GM21786 (cell line): ENCODE data around the gene ULBP2.

ENCODE experiments used
- ATAC-seq: cut with Tn5 transposase; IDR thresholded peaks from one replicate; pipeline ENCODE4 v1.9.1; 2021; ENCODE audit not compliant: unreplicated experiment

Gene ULBP2

GRCh38 chr6:149941583-149942460, at the start of gene ULBP2:
ULBP2 (plus strand) TSS chr6:149942014; CDS start chr6:149942073, 59 bp downstream.
- ATAC-seq: no peak

GRCh38 chr6:149895048-149895590, 46.7 kb upstream of the ULBP2 start:
- ATAC-seq: no peak

GRCh38 chr6:149895833-149896271, 46.0 kb upstream of the ULBP2 start:
- ATAC-seq: no peak

GRCh38 chr6:149896491-149896890, 45.3 kb upstream of the ULBP2 start:
- no peak for ATAC-seq

- ATAC-seq: no peak
Observed at GRCh38 chr6:149897015-149897697, 44.7 kb upstream of the ULBP2 start.

- no peak for ATAC-seq
Observed at GRCh38 chr6:149897855-149898744, 43.7 kb upstream of the ULBP2 start, which contains the start of gene RAET1E. RAET1E (minus strand) TSS chr6:149898113; CDS start chr6:149890901, 7,212 bp downstream.

- ATAC-seq: no peak
Observed at GRCh38 chr6:149898966-149899365, 42.8 kb upstream of the ULBP2 start.

- ATAC-seq: no peak
Observed at GRCh38 chr6:149899486-149899885, 42.3 kb upstream of the ULBP2 start.

- ATAC-seq: no peak
Observed at GRCh38 chr6:149899926-149900619, 41.7 kb upstream of the ULBP2 start.

- ATAC-seq: no peak
Observed at GRCh38 chr6:149900620-149901443, 41.0 kb upstream of the ULBP2 start.

GRCh38 chr6:149901444-149902140, 40.2 kb upstream of the ULBP2 start:
- no peak for ATAC-seq

- no peak for ATAC-seq
Observed at GRCh38 chr6:149903938-149904611, 37.7 kb upstream of the ULBP2 start.

- no peak for ATAC-seq
Observed at GRCh38 chr6:149904661-149905370, 37.0 kb upstream of the ULBP2 start.

GRCh38 chr6:149905371-149905910, 36.4 kb upstream of the ULBP2 start:
- no peak for ATAC-seq

- ATAC-seq: no peak
Observed at GRCh38 chr6:149905911-149906371, 35.9 kb upstream of the ULBP2 start.

- ATAC-seq: no peak
Observed at GRCh38 chr6:149906405-149906804, 35.4 kb upstream of the ULBP2 start.

GRCh38 chr6:149907317-149907716, 34.5 kb upstream of the ULBP2 start:
- no peak for ATAC-seq
